Kidney epithelial cell (primary cell): ENCODE measurements around the gene SFSWAP. TPM values are rescaled to one million over a fixed set of nuclear protein-coding genes. Genes with fewer than 3 reads are reported as not detected.

Source experiments
- DNase-seq: peaks from one replicate; pipeline ENCODE4 v3.0.0-alpha.2; 2010; ENCODE audit warnings: low read depth
- H3K27me3 ChIP-seq: 2 replicates; pipeline ENCODE4 v1.6.0; 2011; ENCODE audit warnings: low read length; ENCODE audit not compliant: control insufficient read depth, insufficient read depth
- H3K36me3 ChIP-seq: 2 replicates; pipeline ENCODE4 v1.5.1; 2011; ENCODE audit warnings: low read length; ENCODE audit not compliant: control insufficient read depth, insufficient read depth
- H3K4me3 ChIP-seq: 2 replicates; pipeline ENCODE4 v1.5.1; 2011; ENCODE audit warnings: low read depth, mild to moderate bottlenecking, control low read depth, low read length
- total RNA-seq: library from RNA; depleted of rRNA; stranded (reverse); fragments of >200 nt; gene quantifications from 2 replicates; pipeline ENCODE4 v1.2.3, GENCODE V29; 2015
- TF ChIP-seq, protein P1 (sequence below): IDR thresholded peaks from 2 replicates; pipeline ENCODE4 v1.5.1; 2011; ENCODE audit warnings: mild to moderate bottlenecking, moderate library complexity, low read length, control low read depth, inconsistent platforms; ENCODE audit not compliant: insufficient read depth, poor library complexity, severe bottlenecking

Gene SFSWAP
- total RNA-seq, 1 donor from 2014 or later: 27.7 TPM

DNA sequence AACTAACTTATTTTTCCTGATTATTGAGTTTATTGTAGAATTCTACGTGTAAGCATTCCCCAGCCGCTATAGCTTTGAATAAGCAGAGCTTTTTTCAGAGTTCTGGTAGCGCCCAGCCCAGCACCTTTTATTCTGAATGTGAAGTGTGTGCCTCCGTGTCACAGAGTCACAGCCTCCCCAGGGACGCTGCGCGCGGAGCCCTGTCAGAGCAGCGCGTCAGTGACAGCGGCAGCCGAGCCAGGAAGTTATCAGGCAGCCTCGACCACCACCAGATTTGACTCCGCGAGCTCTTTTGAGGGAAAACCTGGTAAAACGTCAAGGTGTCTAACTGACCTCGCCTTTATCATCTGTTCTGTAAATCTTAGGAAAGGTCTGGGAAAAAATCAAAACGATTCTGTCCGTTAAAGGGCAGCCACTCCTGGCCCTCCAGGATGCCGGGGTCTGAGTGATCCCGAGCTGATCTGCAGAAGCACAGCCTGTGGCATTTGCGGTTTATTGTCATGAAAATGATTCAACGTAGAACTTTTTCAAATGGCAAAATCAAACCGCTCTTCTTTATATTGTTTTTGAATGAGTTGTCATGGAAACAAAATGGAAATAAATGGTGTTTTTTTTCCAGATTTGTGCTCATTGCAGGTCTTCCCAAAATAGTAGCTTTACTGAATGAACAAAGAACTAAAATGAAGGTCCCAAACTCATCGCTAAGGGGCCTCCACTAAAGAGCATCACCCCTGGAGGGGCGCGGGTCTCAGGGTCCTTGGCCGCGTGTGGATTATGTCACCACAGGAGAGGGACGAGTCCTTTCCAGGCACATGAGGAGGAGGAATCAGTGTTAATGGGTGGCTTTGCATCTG lies 74.2 kb downstream of the SFSWAP start:
- TF ChIP-seq, protein P1, sequence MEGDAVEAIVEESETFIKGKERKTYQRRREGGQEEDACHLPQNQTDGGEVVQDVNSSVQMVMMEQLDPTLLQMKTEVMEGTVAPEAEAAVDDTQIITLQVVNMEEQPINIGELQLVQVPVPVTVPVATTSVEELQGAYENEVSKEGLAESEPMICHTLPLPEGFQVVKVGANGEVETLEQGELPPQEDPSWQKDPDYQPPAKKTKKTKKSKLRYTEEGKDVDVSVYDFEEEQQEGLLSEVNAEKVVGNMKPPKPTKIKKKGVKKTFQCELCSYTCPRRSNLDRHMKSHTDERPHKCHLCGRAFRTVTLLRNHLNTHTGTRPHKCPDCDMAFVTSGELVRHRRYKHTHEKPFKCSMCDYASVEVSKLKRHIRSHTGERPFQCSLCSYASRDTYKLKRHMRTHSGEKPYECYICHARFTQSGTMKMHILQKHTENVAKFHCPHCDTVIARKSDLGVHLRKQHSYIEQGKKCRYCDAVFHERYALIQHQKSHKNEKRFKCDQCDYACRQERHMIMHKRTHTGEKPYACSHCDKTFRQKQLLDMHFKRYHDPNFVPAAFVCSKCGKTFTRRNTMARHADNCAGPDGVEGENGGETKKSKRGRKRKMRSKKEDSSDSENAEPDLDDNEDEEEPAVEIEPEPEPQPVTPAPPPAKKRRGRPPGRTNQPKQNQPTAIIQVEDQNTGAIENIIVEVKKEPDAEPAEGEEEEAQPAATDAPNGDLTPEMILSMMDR: no peak
- DNase-seq: no peak
- Histone ChIP-seq H3K4me3 (no peak overlapping the region), H3K36me3 (peaks cover 2% of the 10 kb centered on the region), H3K27me3 (no peaks in the 10 kb centered on the region)

DNA sequence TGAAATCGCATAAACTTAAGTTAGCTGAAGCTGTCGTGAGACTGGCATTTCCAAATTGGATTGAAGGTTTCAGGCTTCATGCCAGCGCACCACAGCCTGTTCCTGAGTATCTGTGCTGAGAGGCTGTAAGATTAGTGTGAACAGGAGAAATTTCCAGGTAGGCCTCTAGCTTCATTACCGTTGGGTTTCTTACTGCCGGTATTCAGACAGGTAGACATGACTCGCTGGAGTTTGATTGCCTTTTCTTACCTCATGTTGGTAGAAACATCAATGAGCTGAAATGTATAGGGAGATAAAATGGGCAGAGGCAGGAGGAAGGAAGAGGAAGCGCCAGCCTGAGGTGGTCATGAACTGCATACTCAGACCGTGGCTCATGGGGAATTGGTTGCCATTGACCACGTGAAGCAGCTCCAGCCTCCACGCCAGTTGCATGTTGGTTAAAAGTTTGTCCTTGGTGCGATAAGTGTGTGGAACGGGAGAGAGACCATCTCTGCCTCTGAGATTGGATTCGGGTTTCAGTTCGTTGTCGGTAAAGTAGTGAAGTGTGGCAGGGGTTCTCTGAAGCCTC lies 75.0 kb downstream of the SFSWAP start:
- no peaks in the 10 kb centered on the region for H3K27me3 ChIP-seq
- DNase-seq: no peak
- H3K36me3 ChIP-seq: peaks cover 2% of the 10 kb centered on the region
- H3K4me3 ChIP-seq: no peak overlapping the region
- TF ChIP-seq, protein P1: no peak

DNA sequence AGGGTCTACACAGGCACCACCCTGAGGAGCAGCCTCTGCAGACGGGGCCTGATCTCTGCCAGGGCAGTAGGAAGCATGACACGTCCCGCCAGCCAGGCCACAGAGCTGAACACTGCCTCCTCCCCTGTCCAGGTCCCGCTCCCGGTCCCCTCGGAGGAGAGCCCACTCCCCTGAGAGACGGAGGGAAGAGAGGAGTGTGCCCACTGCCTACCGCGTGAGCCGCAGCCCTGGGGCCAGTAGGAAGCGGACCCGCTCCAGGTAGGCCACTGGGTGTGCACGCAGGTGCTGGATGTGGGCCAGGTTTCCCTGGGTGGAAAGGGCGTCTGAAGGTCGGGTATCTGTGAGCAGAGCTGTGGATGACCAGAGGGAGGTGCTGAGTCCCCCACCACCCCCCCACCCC lies 75.4 kb downstream of the SFSWAP start:
- Histone ChIP-seq H3K36me3 (peaks cover 2% of the 10 kb centered on the region), H3K4me3 (no peak overlapping the region), H3K27me3 (no peaks in the 10 kb centered on the region)
- TF ChIP-seq, protein P1: no peak
- DNase-seq: no peak

DNA sequence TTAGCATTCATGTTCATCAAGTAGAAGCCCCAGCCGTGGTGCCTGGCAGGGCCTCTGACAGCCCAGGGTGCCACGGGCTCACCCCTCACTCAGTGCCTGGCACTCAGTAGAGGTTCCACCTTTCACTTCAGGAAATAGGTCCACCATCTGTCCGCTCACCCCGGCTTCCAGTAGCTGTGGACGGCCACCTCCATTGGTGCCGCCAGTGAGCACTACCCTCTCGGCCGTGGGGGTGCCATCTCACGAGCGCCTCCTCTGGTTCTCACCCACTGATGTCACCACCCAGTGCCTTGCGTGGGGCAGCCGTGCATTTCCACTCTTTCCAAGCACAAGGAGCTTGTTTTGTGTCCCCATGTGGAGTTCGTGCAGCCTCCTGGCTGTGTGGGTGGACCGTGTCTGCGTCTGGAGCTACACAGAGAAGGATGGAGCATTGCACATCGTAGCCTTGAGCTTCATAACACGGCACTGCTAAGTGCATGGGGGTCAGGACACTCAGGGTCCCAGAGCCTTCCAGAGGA lies 76.3 kb downstream of the SFSWAP start:
- TF ChIP-seq, protein P1: no peak
- Histone ChIP-seq H3K27me3 (no peaks in the 10 kb centered on the region), H3K36me3 (peaks cover 2% of the 10 kb centered on the region), H3K4me3 (no peak overlapping the region)
- no peak for DNase-seq

DNA sequence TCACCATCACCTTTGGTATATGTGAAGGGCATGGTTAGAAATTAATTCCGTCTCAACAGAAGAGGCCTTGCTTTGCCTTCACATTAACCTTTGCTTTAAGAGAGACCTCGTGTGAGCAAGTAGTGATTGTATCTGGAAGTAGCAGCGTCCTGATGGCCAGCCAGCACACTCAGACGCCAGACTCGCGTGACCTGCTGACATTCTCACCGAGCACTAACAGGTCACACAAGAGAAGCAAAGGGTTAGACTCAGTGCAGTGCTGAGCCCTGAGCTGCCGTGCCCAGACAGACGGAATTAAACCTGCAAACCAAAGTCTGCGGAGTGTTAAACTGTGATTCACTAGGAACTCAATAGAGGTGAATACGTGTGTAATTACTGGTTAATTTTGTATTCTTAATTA lies 77.2 kb downstream of the SFSWAP start:
- no peaks in the 10 kb centered on the region for H3K27me3 ChIP-seq
- H3K36me3 ChIP-seq: peaks cover 2% of the 10 kb centered on the region
- H3K4me3 ChIP-seq: no peak overlapping the region
- TF ChIP-seq, protein P1: no peak
- no peak for DNase-seq

DNA sequence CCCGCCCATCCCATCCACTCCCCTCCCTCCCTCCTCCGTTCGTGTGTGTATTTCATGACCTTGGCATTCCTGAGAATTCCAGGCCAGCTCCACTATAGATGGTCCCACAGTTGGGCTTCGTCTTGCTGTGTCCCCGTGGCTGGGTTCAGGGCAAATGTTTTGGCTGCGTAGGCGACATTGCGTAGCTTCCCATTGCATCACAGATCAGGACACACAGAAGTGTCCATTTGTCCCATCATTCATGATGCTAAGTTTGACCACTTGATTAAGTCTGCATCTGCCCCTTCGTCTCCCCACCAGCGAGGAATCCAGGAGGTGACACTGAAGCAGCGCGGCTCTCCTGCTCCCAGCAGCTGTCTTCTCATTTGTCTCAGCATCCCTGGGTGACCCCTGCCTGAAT lies 78.7 kb downstream of the SFSWAP start:
- DNase-seq: no peak
- H3K4me3 ChIP-seq: no peak overlapping the region
- peaks cover 2% of the 10 kb centered on the region for H3K36me3 ChIP-seq
- TF ChIP-seq, protein P1: no peak
- no peaks in the 10 kb centered on the region for H3K27me3 ChIP-seq
